ENCODE measurements around the gene TSPEAR. TPM values are rescaled to one million over a fixed set of nuclear protein-coding genes. Genes with fewer than 3 reads are reported as not detected.

TSPEAR gene
- total RNA-seq, 1 experiment from 2014 or later = not detected

GRCh38 chr21:44724196-44724595 lies 12.8 kb upstream of the TSPEAR start:
- H3K4me1 Mint-ChIP-seq (ENCODE audit: low read depth, unreplicated experiment) = no peaks in the 10 kb centered on the region
- intact Hi-C loops (cut with micrococcal nuclease; ENCODE audit: unreplicated experiment) = no loop called here
- CTCF ChIA-PET = no interaction called here
- TF ChIP-seq CTCF (IDR thresholded peaks at IDR 0.05; ENCODE audit: unreplicated experiment) = no peak
- H3K27me3 Mint-ChIP-seq (ENCODE audit: unreplicated experiment) = peaks cover 93% of the 10 kb centered on the region
- H3K36me3 Mint-ChIP-seq (ENCODE audit: insufficient read depth, unreplicated experiment) = peaks cover 4% of the 10 kb centered on the region
- H3K4me3 Mint-ChIP-seq (ENCODE audit: low read depth, unreplicated experiment) = no peak overlapping the region
- no TSS peak for BruUV-seq (replicated peaks)
- no peak for DNase-seq
- H3K9me3 Mint-ChIP-seq (ENCODE audit: low read depth, unreplicated experiment) = no peaks in the 10 kb centered on the region
- no peak overlapping the region for H3K27ac Mint-ChIP-seq (ENCODE audit: unreplicated experiment)

GRCh38 chr21:44723177-44724131 lies 12.1 kb upstream of the TSPEAR start:
- TF ChIP-seq CTCF (IDR thresholded peaks at IDR 0.05; ENCODE audit: unreplicated experiment) = no peak
- CTCF ChIA-PET = interaction anchor here (0.5 kb wide), 1 partner anchor 302 kb away, joined by 3 read pairs; no protein-coding TSS in a partner anchor
- no peaks in the 10 kb centered on the region for H3K4me1 Mint-ChIP-seq (ENCODE audit: low read depth, unreplicated experiment)
- intact Hi-C loops (cut with micrococcal nuclease; ENCODE audit: unreplicated experiment) = no loop called here
- no TSS peak for BruUV-seq (replicated peaks)
- H3K4me3 Mint-ChIP-seq (ENCODE audit: low read depth, unreplicated experiment) = no peak overlapping the region
- no peak overlapping the region for H3K27ac Mint-ChIP-seq (ENCODE audit: unreplicated experiment)
- no peaks in the 10 kb centered on the region for H3K9me3 Mint-ChIP-seq (ENCODE audit: low read depth, unreplicated experiment)
- no peak for DNase-seq
- peaks cover 4% of the 10 kb centered on the region for H3K36me3 Mint-ChIP-seq (ENCODE audit: insufficient read depth, unreplicated experiment)
- H3K27me3 Mint-ChIP-seq (ENCODE audit: unreplicated experiment) = peaks cover 93% of the 10 kb centered on the region

- peaks cover 93% of the 10 kb centered on the region for H3K27me3 Mint-ChIP-seq (ENCODE audit: unreplicated experiment)
- H3K4me3 Mint-ChIP-seq (ENCODE audit: low read depth, unreplicated experiment) = no peak overlapping the region
- BruUV-seq (replicated peaks) = no TSS peak
- no peaks in the 10 kb centered on the region for H3K4me1 Mint-ChIP-seq (ENCODE audit: low read depth, unreplicated experiment)
- DNase-seq = no peak
- no peaks in the 10 kb centered on the region for H3K9me3 Mint-ChIP-seq (ENCODE audit: low read depth, unreplicated experiment)
- no peak overlapping the region for H3K27ac Mint-ChIP-seq (ENCODE audit: unreplicated experiment)
- intact Hi-C loops (cut with micrococcal nuclease; ENCODE audit: unreplicated experiment) = no loop called here
- no peak for TF ChIP-seq CTCF (IDR thresholded peaks at IDR 0.05; ENCODE audit: unreplicated experiment)
- peaks cover 2% of the 10 kb centered on the region for H3K36me3 Mint-ChIP-seq (ENCODE audit: insufficient read depth, unreplicated experiment)
- CTCF ChIA-PET = interaction anchor here (0.5 kb wide), 1 partner anchor 301 kb away, joined by 3 read pairs; no protein-coding TSS in a partner anchor
Measured at GRCh38 chr21:44722731-44723130, 11.4 kb upstream of the TSPEAR start.

GRCh38 chr21:44720170-44720569 lies 8.8 kb upstream of the TSPEAR start:
- BruUV-seq (replicated peaks) = no TSS peak
- H3K36me3 Mint-ChIP-seq (ENCODE audit: insufficient read depth, unreplicated experiment) = no peaks in the 10 kb centered on the region
- H3K27me3 Mint-ChIP-seq (ENCODE audit: unreplicated experiment) = peaks cover 85% of the 10 kb centered on the region
- no peak for DNase-seq
- H3K9me3 Mint-ChIP-seq (ENCODE audit: low read depth, unreplicated experiment) = no peaks in the 10 kb centered on the region
- CTCF ChIA-PET = no interaction called here
- H3K4me3 Mint-ChIP-seq (ENCODE audit: low read depth, unreplicated experiment) = no peak overlapping the region
- H3K27ac Mint-ChIP-seq (ENCODE audit: unreplicated experiment) = no peak overlapping the region
- H3K4me1 Mint-ChIP-seq (ENCODE audit: low read depth, unreplicated experiment) = no peaks in the 10 kb centered on the region
- intact Hi-C loops (cut with micrococcal nuclease; ENCODE audit: unreplicated experiment) = no loop called here
- no peak for TF ChIP-seq CTCF (IDR thresholded peaks at IDR 0.05; ENCODE audit: unreplicated experiment)

Data from Calu3 (cell line).